Myocyte (in vitro differentiated cells): Measurements from ENCODE around the gene CCL13. TPM values are rescaled to one million over a fixed set of nuclear protein-coding genes. Genes with fewer than 3 reads are reported as not detected.
"Not testable (repeated sequence)": the region's sequence is repeated elsewhere in the genome, so short reads cannot be mapped to it uniquely, and the experiment has no call there.

Experiments
- DNase-seq: peaks from one replicate; pipeline ENCODE4 v3.0.0-alpha.2; 2012; ENCODE audit warnings: low read depth
- polyA plus RNA-seq: library from polyadenylated mRNA; unstranded; fragments of >200 nt; gene quantifications from one replicate; pipeline ENCODE4 v1.2.1, GENCODE V29; 2012; ENCODE audit warnings: missing spikeins
- total RNA-seq: library from RNA; depleted of rRNA; stranded (reverse); fragments of >200 nt; gene quantifications from 2 replicates; pipeline ENCODE4 v1.2.3, GENCODE V29; 2014

CCL13 gene
- total RNA-seq, result not detected in 2 replicates
- polyA plus RNA-seq, result not detected

- DNase-seq, result no peak
Measured at GRCh38 chr17:34356194-34356593, at the start of gene CCL13. Gene CCL13 (plus strand): TSS chr17:34356480. CDS start chr17:34356527, 47 bp downstream.

GRCh38 chr17:34307110-34307509 lies 49.2 kb upstream of the CCL13 start:
- peak; percentile 11 for DNase-seq

- no peak for DNase-seq
Measured at GRCh38 chr17:34308371-34308770, 47.9 kb upstream of the CCL13 start.

- no peak for DNase-seq
Measured at GRCh38 chr17:34311291-34311690, 45.0 kb upstream of the CCL13 start.

- DNase-seq, result no peak
Measured at GRCh38 chr17:34312080-34312479, 44.2 kb upstream of the CCL13 start.

GRCh38 chr17:34313164-34313563 lies 43.1 kb upstream of the CCL13 start:
- DNase-seq, result no peak

GRCh38 chr17:34314279-34314678 lies 42.0 kb upstream of the CCL13 start:
- DNase-seq, result peak; percentile 47

- DNase-seq, result no peak
Measured at GRCh38 chr17:34318474-34318873, 37.8 kb upstream of the CCL13 start.

- DNase-seq, result no peak
Measured at GRCh38 chr17:34319039-34319483, 37.2 kb upstream of the CCL13 start, which contains the start of gene CCL8. Gene CCL8 (plus strand): TSS chr17:34319435. CDS start chr17:34319502, 67 bp downstream.

- DNase-seq, result no peak
Measured at GRCh38 chr17:34321964-34322363, 34.3 kb upstream of the CCL13 start.

GRCh38 chr17:34327580-34327979 lies 28.7 kb upstream of the CCL13 start:
- DNase-seq, result not testable (repeated sequence)

GRCh38 chr17:34337701-34338100 lies 18.6 kb upstream of the CCL13 start:
- DNase-seq, result no peak

GRCh38 chr17:34339138-34339770 lies 17.0 kb upstream of the CCL13 start:
- DNase-seq, result no peak

- no peak for DNase-seq
Measured at GRCh38 chr17:34341916-34342315, 14.4 kb upstream of the CCL13 start.

- no peak for DNase-seq
Measured at GRCh38 chr17:34347063-34347462, 9.2 kb upstream of the CCL13 start.

- DNase-seq, result no peak
Measured at GRCh38 chr17:34349751-34350150, 6.5 kb upstream of the CCL13 start.

- DNase-seq, result no peak
Measured at GRCh38 chr17:34351096-34351495, 5.2 kb upstream of the CCL13 start.

GRCh38 chr17:34352191-34352590 lies 4.1 kb upstream of the CCL13 start:
- no peak for DNase-seq

GRCh38 chr17:34354637-34355036 lies 1.6 kb upstream of the CCL13 start:
- DNase-seq, result no peak

GRCh38 chr17:34357398-34357797 lies 1.1 kb downstream of the CCL13 start:
- no peak for DNase-seq

GRCh38 chr17:34358631-34359030 lies 2.4 kb downstream of the CCL13 start:
- no peak for DNase-seq

- DNase-seq, result no peak
Measured at GRCh38 chr17:34360601-34361270, 4.5 kb downstream of the CCL13 start.
